T-helper 2 cell (primary cell): ENCODE measurements around the gene SMIM24.
"Not testable (repeated sequence)": the region's sequence is repeated elsewhere in the genome, so short reads cannot be mapped to it uniquely, and the experiment has no call there.

Experiments
- DNase-seq, 5 experiments: peaks; one replicate each; pipeline versions ENCODE4 v3.0.0 to v3.0.0-alpha.2; 2012 to 2022

The SMIM24 gene

GRCh38 chr19:3431760-3432397, 48.4 kb downstream of the SMIM24 start:
- no peak for DNase-seq

DNA sequence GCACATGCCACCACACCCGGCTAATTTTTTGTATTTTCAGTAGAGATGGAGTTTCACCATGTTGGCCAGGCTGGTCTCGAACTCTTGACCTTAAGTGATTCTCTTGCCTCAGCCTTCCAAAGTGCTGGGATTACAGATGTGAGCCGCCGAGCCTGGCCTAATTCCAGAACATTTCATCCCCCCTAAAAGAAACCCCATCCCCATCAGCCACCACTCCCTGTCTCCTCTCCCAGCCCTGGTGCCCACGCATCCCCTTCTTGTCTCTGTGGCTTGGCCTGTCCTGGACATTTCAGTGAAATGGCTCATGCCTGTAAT, 50.0 kb downstream of the SMIM24 start:
- not testable (repeated sequence) for DNase-seq

DNA sequence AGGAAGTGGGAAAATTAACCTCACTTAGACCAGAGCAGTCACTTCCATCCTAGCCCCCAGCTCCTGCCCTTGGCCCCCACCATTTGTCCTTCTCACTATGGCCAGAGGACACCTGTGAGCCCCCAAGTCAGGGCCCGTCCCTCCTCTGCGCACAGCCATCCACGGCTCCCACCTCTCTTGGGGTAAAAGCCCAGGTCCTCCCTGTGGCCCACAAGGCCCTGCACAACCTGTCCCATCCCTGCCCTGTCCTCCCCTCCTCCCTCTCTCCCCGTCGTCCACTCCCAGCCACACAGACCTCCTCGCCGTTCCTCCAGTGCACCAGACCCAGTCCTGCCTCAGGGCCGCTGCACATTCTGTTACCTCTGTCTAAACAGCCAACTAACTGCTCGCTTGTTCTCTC, 53.9 kb downstream of the SMIM24 start:
- no peak for DNase-seq
